NCI-H146 treated with DMSO at 0.1 percent for 48 hours (cell line): Measurements from ENCODE around the gene GREB1.

Source experiments
- DNase-seq: peaks from one replicate; lab custom pipeline; 2025; ENCODE audit not compliant: unreplicated experiment; lab: John Stamatoyannopoulos, UW

The GREB1 gene

DNA sequence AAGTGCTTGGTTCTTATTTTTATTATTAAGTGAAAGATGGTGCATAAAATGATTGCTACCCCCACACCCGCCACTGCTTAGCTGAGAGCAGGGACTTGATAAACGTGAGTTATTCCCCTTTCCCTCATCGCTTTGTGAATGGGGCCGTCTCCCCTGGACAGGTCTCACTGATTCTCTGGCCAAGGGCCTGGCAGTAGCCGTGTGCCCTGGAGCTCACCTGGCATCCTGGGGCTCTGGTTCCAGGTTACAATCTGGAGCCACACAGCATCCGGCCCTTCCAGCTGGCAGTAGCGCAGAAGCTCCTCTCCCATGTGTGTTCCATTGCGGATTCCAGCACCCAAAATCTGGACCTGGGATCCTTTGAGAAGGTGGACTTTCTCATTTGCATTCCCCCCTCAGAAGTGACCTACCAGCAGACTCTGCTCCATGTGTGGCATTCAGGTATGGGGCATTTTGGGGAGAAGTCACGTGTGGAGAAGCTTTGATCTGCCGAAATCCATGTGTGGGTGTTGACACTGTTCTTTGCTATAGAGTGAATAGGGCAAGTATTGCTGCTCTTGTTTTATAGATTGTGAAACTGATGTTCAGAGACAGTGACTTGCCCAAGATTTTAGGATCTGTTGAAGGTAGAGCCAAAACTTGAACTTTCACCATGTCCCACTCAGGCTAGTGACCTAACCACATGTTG, 63.8 kb downstream of the GREB1 start:
- no peak for DNase-seq

DNA sequence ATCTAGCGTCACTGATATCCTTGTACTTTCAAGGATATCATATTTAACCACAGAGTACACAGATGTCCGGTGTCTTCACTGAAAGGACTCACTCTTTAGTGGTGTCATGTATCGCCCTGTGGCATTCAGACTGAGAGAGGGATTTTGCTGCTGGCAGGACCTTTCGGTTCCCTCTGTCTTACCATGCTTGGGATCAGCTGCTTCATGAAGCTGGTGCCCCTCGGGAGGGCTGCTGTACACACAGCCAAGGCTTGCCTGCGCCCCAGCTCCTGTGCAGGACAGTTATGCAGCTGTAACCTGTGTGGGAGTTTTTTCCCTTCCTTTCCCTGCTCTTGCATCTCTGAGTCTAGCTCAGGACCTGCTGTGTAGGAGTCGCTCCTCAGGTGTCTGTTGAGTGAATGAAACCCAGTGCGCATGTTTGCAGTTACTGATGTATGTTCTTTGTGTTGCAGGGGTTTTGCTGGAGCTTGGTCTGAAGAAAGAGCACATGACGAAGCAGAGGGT, 64.4 kb downstream of the GREB1 start:
- peak; percentile 1 for DNase-seq

GRCh38 chr2:11602563-11603204, 68.8 kb downstream of the GREB1 start:
- DNase-seq, result no peak

GRCh38 chr2:11610624-11611242, 76.9 kb downstream of the GREB1 start:
- DNase-seq, result no peak

GRCh38 chr2:11611251-11611650, 77.4 kb downstream of the GREB1 start:
- no peak for DNase-seq

DNA sequence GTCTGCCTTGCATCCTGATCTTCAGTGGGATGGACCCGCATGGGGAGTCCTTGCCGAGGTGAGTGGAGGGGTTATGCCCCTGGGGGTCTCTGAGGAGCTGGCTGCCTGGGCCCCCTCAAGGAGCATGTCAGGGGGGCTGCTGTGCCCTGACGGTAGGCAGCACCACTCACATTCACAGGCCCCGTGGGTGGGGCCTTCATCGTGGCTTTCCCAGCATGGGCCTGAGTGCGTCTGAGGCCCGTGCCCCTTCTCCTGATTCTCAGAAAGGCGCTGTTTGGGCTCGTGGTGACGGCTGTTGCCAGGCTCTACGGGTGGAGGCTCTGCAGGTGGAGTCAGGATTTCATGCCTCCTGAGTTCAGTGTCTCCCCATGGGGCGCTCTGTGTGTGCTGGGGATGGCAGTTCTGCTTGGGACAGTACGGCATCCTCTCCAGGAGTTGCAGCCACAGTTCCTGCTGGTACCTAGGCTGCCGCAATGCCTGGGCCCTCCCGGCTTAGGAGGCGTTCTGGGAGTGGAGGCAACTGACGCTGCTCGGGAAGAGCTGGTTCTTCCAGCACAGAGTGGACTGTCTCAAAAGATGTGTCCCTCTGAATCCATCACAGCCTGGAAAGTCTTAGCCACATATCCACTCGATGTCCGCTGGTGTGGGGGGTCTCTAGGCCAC, 78.8 kb downstream of the GREB1 start:
- no peak for DNase-seq

DNA sequence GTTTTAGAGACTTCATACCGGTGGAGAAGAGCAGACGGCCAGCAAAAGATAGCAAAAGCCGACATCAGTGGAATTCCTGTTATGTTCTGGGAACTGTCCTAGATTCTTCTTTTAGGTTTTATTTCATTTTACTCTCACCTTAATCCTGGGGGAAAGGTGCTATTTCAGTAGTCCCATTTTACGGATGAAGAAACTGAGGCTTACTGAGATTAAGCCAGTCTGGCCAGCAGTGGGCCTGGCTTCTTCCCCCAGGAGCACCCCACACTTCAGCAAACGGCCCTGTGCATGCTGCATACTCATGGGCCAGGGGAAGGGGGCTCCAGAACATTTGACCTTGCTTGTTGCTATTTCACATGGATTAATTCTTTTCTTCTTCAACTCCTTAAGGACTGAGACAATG, 79.5 kb downstream of the GREB1 start:
- DNase-seq, result no peak

GRCh38 chr2:11615209-11615608, 81.4 kb downstream of the GREB1 start:
- no peak for DNase-seq

DNA sequence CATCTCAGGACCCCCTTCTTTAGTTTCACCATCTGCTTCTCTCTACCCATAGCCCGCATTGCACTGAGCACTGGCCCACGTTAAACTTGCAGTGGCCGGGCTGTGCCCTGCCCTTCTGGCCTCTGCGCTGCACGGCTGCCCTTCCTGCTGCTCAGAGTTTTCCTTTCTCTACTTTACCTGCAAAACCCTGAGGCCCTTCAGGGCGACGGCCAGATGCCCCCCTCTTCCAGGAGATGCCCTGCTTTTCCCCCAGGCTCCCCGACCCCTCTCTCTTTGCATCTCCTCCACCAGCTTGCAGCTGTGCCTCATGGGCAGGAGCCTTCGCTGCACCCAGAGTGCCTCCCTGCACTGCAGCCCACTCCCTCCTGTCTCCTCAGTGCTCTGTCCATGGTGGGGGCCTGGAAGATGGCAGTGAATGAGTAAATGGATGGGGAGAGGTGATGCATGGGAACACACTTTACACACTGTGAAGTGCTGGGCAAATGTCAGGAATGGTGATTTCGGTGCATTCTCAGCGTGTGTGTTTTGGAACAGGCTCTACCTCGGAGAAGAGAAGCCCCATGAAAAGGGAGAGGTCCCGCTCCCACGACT, 82.3 kb downstream of the GREB1 start:
- DNase-seq, result no peak

DNA sequence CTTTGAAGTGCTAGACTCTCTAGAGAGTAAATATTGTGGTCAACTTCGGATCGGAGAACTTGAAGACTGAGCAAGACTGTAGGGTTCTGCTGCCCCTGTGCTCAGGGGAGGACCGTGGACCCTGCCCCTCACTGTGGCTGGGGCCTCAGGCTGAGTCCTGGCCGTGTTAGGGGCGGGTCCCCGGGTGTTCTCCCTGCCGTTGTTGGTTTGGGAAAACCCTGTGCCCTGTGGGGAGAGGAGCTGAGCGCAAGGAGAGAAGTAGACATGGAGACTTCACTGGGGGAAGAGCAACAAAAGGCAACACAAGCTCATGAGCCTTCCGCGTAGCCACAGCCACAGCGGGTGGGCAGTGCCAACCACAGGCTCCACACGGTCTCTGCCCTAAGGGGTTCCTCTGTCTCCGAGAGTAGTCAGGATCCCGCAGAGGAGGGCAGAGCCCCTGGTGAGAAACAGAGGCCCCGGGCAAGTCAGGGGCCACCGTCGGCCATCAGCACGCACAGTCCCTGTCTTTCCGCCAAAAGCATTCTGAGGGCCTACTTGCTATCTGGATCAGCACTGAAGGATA, 83.1 kb downstream of the GREB1 start:
- DNase-seq, result no peak

DNA sequence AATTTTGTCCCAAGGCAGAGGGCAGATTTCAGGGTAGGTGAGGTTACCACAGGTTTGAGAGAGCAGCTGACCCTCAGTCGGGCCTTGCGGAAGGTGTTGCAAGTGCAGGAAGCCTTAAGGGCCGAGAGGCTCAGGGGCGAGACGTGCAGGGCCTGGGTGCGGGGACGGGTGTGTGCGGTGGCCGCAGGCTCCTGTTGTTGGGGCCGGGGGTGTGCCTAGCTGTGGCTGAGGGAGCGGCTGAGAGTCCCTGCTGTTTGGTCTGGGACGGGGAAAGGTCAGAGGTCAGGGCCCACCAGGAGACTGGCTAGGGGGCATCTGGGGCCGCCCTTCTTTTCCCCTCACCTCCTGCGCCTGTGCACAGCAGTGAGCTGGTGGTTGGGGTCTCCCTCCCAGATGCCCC, 83.7 kb downstream of the GREB1 start:
- DNase-seq, result no peak

GRCh38 chr2:11617984-11618707, 84.3 kb downstream of the GREB1 start:
- DNase-seq, result no peak

DNA sequence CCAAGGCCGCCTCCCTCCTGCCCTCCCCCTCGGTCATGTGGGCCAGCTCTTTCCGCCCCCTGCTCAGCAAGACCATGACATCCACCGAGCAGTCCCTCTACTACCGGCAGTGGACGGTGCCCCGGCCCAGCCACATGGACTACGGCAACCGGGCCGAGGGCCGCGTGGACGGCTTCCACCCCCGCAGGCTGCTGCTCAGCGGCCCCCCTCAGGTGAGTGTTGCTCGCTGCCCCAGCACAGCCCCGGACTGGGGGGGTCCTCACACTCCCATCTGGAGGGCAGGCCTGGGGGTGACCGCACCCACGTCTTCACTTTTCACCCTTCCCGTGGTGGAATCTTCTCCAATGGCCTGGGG, 84.8 kb downstream of the GREB1 start:
- no peak for DNase-seq

GRCh38 chr2:11621410-11621809, 87.6 kb downstream of the GREB1 start:
- no peak for DNase-seq

DNA sequence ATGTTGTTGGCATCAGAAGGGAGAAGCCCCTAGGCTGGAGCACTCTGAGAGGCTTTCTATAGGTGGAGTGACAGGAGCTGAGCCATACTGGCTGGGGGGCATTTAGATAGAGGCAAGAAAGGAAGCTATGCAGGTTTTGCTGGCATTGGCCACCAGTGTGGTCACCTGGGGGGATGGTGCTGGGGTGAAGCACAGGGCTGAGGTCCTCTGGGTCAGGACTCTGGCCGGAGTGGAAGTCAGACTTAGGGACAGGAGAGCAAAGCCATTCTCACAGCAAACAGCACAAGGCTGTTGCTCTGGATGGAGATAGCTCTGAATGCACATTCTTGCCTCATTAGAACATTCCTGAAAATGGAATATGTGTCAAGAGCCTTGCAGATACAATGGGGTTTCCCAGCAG, 88.8 kb downstream of the GREB1 start:
- no peak for DNase-seq

DNA sequence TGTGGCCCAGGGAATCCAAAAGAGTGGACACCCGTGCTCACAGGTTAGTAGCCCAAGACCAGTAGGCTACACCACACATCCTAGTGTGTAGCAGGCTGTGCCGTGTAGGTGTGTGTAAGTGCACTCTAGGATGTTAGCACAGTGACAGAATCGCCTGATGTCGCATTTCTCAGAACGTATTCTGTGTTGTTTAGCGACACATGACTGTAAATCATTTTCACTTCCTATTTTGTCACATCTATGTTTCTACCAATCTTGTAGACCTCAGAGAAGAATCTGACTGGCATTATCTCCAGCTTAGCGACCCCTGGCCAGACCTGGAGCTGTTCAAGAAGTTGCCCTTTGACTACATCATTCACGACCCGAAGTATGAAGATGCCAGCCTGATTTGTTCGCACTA, 91.0 kb downstream of the GREB1 start:
- DNase-seq, result no peak

DNA sequence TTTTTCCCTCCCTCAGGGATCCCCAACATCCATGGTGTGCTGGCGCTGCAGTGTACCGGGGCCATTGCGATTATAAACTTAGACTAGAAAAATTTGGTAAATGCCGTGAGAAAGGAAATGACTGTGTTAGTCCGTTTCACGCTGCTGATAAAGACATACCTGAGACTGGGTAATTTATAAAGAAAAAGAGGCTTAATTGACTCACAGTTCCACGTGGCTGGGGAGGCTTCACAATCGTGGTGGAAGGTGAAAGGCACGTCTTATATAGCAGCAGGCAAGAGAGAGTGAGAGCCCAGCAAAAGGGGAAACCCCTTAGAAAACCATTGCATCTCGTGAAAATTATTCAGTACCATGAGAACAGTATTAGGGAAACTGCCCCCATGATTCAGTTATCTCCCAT, 91.8 kb downstream of the GREB1 start:
- no peak for DNase-seq

DNA sequence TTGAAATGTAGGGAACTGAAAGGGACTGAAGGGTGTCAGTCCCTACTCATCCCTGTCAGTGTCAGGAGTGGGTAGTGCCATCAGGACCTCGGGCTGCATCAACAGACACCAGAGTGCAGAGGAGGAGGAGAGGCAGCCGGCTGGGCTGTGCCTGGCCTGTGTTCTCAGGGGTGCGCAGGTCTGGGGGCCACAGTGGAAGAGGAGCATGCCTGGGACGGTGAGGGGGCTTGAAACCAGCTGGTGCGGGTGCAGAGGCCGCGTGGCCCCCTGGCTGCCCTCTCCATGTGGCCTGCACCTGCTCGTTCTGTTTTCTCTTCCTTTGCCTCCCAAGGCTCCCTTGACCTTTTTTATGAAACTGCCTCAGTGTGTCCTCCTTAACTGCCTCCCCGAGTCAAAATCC, 94.8 kb downstream of the GREB1 start:
- DNase-seq, result no peak

- no peak for DNase-seq
Observed at GRCh38 chr2:11629215-11629614, 95.4 kb downstream of the GREB1 start.

- no peak for DNase-seq
Observed at GRCh38 chr2:11629851-11630250, 96.0 kb downstream of the GREB1 start.

DNA sequence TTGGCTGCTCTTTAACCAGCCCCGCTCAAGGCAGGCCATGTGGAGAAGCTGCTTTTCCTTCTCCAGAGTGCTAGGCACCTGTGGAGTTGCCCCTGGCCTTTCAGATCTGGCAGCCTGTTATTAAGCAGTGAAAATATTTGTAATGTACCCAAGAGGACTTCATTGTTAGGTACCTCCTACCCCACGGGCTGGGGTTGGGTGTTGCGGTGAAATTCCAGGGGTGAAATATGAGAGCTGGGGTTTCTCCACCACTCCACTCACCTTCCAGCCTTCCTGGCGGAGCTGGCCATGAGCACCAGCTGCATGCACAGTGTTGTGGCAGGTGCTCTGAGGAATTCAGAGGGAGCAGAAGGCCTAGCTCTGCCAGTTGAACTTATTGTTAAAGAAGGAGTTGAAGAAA, 97.0 kb downstream of the GREB1 start:
- no peak for DNase-seq
